ENCODE data around the gene SEMA4B. TPM values are rescaled to one million over a fixed set of nuclear protein-coding genes. Genes with fewer than 3 reads are reported as not detected.

Gene SEMA4B
- total and polyA plus RNA-seq, 2 of the 8 experiments (the other 6 are each of a cell fraction or from before 2014, with no cell fraction given) = 42.7 to 43.0 TPM

DNA sequence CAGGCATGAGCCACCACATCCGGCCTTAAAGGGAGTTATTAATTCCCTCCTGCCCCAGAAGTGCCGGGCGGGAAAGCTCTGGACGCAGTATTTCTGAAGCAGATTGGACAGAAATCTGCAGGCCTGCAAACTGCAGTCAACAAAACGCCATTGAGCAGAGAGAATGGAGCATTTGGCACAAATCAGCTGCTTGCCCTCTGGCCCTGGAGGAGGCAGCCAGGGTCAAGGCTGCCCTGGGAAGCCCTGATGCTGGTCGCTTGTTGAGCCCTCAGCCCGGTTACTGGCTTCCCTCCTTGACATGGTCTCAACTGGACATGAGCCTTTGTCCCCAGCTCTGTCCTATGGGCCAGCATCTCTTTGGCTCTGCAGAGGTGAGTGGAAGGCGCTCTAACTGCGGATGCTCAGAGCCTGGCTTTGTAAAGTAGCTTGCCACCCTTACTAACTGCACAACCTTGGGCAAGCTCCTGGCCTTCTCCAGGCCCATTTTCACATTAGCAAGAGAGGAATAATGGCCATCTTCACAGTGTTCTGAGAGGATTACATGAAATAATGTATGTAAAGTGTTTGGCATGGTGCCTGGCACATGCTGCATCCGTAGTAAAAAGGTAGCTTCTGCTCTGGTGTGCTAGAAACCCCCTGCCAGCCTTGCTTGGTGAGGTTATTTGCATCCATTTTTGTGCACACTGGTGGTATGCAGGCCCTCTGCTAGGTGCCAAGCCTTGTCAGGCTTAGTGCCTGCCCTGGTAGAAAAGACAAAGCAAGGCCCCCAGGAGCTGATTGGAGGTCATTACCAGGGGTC lies 4.1 kb downstream of the SEMA4B start (continued):
- TF ChIP-seq, protein P1, sequence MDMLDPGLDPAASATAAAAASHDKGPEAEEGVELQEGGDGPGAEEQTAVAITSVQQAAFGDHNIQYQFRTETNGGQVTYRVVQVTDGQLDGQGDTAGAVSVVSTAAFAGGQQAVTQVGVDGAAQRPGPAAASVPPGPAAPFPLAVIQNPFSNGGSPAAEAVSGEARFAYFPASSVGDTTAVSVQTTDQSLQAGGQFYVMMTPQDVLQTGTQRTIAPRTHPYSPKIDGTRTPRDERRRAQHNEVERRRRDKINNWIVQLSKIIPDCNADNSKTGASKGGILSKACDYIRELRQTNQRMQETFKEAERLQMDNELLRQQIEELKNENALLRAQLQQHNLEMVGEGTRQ (IDR thresholded peaks at IDR 0.05; ENCODE audit: low read length) = no peak
